D721Med (cell line): ENCODE measurements around the gene RAB41.
"Not testable (repeated sequence)": the region's sequence is repeated elsewhere in the genome, so short reads cannot be mapped to it uniquely, and the experiment has no call there.

Experiments used
- DNase-seq: peaks from one replicate; pipeline ENCODE4 v3.0.0; 2011; ENCODE audit warnings: low spot score; ENCODE audit not compliant: insufficient read length
- FAIRE-seq: peaks from 2 replicates; lab custom pipeline; 2011; peaks lifted over from hg19 to GRCh38; lab: Jason Lieb, UNC
- CTCF ChIP-seq: IDR thresholded peaks from 2 replicates; pipeline ENCODE4 v1.5.1; 2012; ENCODE audit warnings: mild to moderate bottlenecking, control low read depth; ENCODE audit not compliant: insufficient read depth; ENCODE audit errors: missing control alignments

The RAB41 gene

GRCh38 chrX:70264784-70265183, 17.2 kb upstream of the RAB41 start:
- TF ChIP-seq CTCF: no peak
- FAIRE-seq: no peak
- no peak for DNase-seq

GRCh38 chrX:70268034-70268433, 13.9 kb upstream of the RAB41 start, which contains the start of gene ARR3:
ARR3 (plus strand) TSS chrX:70268334; CDS start chrX:70269386, 1,052 bp downstream.
- no peak for TF ChIP-seq CTCF
- FAIRE-seq (no peak), DNase-seq (no peak)

GRCh38 chrX:70274029-70274428, 7.9 kb upstream of the RAB41 start:
- FAIRE-seq, DNase-seq: not testable (repeated sequence)

- TF ChIP-seq CTCF: no peak
- DNase-seq (no peak), FAIRE-seq (no peak)
Observed at GRCh38 chrX:70279081-70279480, 2.9 kb upstream of the RAB41 start.

GRCh38 chrX:70280573-70280972, 1.4 kb upstream of the RAB41 start:
- no peak for FAIRE-seq
- TF ChIP-seq CTCF: no peak
- no peak for DNase-seq

- FAIRE-seq (no peak), DNase-seq (no peak)
- TF ChIP-seq CTCF: no peak
Observed at GRCh38 chrX:70289168-70289792, 7.3 kb downstream of the RAB41 start.

- DNase-seq: peak; percentile 76
- TF ChIP-seq CTCF: no peak
- FAIRE-seq: no peak
Observed at GRCh38 chrX:70289793-70290770, 8.1 kb downstream of the RAB41 start, which contains the start of the genes KIF4A and PDZD11. KIF4A (plus strand) TSS chrX:70290104; CDS start chrX:70290459, 355 bp downstream. PDZD11 (minus strand) TSS chrX:70289927; CDS start chrX:70289341, 586 bp downstream.
